Activated CD4-positive, CD25-positive, alpha-beta regulatory T cell (primary cell): ENCODE data around the gene ADORA3.
"Not testable (repeated sequence)": the region's sequence is repeated elsewhere in the genome, so short reads cannot be mapped to it uniquely, and the experiment has no call there.

Experiments
- DNase-seq, 4 experiments: peaks; one replicate each; lab custom pipeline; 2025; lab: John Stamatoyannopoulos, UW

Gene ADORA3

DNA sequence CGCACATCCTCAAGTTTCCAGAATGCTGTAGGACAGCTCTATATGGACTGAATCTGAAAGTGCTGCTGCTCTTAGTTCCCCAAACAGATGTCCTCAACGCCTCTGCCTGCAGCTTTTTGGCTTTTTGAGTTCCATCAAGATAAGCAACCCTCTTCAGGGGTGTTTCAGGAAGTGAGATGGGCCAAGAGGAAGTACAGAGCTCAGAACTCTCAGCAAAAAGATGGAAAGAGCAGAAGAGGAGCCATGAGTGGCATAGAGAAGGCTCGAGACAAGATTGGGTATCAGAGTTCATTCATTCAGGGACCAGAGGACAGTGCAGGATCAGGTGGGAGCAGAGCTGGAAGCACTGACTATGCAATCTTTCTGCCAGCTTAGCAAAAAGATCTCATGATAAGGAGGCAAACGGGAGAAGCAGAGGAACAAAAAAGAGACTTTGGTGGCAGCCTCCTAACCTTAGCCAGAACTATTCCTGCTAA is at the start of gene ADORA3, which contains the start of gene TMIGD3:
ADORA3 (minus strand) TSS at position 49 of the 476 bp plus-strand sequence. CDS start 279 bp downstream, outside the sequence.
TMIGD3 (minus strand) TSS at position 49 of the 476 bp plus-strand sequence. CDS start 279 bp downstream, outside the sequence.
- no peak for DNase-seq

DNA sequence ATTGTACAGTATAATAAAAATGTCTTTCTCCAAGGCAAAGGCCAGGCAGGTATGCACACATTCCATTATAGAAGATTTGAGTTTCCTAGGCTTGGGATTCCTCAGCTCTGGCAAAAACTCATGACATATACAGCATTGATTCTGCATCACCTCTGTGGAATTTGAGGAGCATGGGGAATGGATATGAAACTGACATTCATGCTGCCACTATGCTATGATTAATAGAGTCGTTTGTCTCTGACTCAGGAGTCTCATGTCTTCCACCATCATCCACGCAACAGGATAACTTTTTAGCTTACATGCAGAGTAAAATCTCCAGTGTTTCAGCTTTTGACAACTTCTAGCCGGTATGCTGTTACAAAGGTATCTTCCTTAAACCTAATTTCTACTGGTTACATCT is 49.8 kb upstream of the ADORA3 start:
- DNase-seq = no peak

GRCh38 chr1:111552587-111552986 is 49.2 kb upstream of the ADORA3 start:
- DNase-seq = no peak

GRCh38 chr1:111551623-111552411 is 48.4 kb upstream of the ADORA3 start:
- DNase-seq = no peak

DNA sequence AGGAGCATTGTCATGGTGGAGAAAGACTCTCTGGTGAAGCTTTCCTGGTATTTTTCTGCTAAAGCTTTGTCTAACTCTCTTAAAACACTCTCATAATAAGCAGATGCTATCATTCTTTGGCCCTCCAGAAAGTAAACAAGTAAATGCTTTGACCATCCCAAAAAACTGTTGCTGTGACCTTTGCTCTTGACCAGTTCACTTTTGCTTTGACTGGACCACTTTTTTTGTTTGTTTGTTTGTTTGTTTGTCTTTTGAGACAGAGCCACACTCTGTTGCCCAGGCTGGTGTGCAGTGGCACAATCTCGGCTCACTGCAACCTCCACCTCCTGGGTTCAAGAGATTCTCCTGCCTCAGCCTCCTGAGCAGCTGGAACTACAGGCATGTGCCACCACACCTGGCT is 44.4 kb upstream of the ADORA3 start:
- DNase-seq = not testable (repeated sequence)

- DNase-seq = no peak
Measured at GRCh38 chr1:111542187-111542586, 38.8 kb upstream of the ADORA3 start.

DNA sequence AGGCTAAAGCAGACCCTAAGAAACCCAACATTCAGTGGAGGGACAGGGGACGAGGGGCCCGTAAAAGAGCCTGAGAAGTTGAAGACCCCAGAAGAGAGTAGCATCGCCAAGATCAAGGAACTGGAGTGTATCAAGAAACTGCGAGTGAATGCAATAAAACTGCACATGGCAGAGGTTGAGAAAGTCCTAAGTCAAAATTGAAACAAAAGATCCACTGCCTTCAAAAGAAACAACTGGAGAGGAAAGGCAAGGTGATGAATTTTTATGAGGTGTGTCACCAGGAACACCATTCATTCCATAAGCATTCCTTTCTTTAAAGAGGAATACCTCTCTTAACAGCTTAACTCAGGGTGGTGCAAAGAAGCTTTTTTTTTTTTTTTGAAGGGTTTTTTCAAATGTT is 38.3 kb upstream of the ADORA3 start:
- DNase-seq = no peak

GRCh38 chr1:111540928-111541327 is 37.5 kb upstream of the ADORA3 start:
- DNase-seq = no peak

GRCh38 chr1:111538343-111539025 is 35.1 kb upstream of the ADORA3 start:
- no peak for DNase-seq

- DNase-seq = no peak
Measured at GRCh38 chr1:111535256-111536191, 32.1 kb upstream of the ADORA3 start.

DNA sequence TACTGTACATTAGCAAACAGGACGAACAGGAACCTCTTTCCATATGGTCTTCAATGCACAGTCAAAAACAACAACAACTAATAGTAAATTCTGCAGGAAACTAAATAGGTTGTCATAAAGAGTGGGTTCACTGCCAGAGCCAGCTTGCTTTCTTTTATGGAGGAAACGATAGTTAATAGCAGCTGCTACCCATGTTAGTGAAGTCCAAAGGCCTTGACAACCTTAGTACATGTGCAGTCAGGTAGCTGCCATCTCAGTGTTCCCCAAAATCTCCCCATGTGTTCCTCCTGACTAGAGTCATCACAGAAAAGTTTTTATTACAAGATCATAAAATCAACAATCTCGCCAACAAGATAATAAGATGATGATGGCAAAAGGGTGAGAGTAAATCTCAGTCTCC is 16.6 kb upstream of the ADORA3 start:
- no peak for DNase-seq

- no peak for DNase-seq
Measured at GRCh38 chr1:111517469-111518225, 14.2 kb upstream of the ADORA3 start.

DNA sequence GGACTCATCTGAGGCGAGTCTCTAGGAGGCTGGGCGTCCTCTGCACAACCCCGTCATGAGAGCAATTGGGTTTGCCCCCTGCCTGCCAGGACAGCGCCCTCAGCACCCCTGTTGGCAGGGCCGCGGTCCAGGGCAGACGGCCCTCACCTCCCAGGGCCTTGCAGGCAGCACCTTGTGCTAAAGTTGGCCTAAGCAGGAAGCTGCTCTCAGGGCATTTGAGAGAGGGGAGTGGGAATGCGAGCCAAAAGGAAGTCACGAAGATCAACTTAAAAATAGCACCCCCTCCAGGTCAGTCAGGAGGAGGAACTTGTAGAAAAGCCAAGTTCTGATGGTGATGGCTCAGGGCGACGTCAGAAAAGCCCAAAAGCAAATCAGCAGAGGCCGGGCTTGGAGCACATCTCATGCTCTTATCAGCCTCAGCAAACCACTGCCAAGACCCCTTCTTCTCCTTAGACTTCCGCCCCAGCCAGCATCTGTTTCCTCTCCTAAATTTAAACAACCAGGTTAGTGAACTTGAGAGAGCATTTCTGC is 12.6 kb upstream of the ADORA3 start:
- DNase-seq = no peak

DNA sequence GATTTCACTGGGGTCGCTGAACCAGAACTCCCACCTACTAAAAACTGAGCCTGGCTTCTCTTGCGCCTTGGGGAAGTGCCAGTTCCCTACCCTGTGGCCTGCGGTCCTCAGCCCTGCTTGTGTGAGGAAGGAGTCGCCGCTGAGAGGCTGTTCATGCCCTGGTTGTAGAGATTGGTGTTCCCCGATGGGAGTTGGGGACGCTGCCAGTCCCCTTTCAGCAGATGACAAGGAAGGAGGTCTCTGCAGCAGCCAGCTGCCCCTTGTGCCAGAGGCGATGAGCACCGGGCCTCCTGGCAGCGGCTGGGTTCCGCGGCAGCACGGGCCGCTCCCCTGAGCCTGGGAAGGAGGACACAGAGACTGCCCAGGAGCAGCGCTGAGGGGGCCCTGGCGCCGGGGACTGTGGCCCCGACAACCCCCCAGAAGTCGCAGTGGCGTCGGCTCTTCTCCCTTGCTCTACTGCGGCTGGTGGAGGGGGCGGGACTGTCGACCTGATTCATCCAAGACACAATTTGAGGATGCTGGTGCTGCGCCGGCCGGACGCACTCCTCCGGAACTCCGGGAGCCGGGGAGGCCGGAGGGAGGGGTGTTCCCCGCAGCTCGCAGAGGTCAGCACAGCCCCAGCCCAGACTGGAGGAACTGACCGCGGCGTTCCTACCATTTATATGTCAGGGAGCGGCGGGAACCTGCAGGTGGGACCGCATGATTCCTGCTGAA is 12.0 kb upstream of the ADORA3 start:
- DNase-seq = no peak

DNA sequence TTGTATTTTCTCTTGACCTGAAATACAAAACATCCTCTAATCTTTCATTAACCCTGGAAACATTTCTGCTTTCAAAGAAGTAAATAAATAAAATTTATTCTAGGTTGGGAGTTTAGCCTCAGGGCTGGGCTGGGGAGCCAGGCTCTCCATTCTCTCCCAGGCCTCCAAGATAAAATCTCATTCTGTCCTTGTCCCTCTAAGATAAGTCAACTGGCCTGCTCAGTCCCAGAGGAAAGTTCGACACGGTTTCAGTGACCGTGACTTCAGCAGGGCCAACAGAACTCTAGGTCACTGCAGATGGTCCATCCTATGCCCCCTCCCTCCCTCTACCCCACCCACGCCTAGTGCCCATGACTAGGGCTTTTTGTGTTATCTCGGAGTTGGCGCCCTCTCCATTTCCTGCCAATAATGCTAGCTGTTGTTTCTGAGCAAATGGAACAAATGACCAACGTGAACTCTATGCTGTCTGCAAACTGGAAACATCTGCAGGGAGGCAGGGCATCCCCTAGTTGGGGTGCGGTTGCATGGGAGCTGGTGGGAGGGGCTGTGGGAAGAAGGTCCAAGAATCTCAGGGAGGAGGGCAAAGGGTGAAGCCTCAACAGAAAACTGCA is 10.1 kb upstream of the ADORA3 start:
- DNase-seq = no peak

GRCh38 chr1:111512931-111513330 is 9.5 kb upstream of the ADORA3 start:
- no peak for DNase-seq

- DNase-seq = no peak
Measured at GRCh38 chr1:111512132-111512889, 8.9 kb upstream of the ADORA3 start.

- DNase-seq = no peak
Measured at GRCh38 chr1:111511370-111511769, 7.9 kb upstream of the ADORA3 start.

DNA sequence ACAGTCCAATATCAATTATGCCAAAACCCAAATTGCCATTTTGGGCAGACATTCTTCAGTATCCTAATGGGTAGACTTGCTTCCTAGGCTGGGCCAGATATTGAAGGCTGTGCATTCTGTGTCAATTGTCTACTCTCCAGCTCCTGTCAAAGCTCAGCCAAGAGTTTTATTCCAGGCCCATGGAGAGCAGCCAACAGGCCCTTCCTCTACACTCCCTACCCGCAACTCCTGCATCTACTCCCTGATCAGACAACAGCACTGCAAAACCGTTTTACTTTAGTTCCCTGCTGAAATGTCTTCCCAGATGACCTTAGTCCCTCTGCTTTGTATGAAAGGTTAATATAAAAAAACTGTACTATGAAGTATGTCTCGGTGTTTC is 6.6 kb upstream of the ADORA3 start:
- DNase-seq = no peak
